22Rv1 (cell line): ENCODE results near the gene TMEM40.
A peak's percentile ranks its signal among the peaks of the same experiment; 100 is the strongest.
"Not testable (repeated sequence)": the region's sequence is repeated elsewhere in the genome, so short reads cannot be mapped to it uniquely, and the experiment has no call there.

Source experiments
- H3K27ac ChIP-seq: fragments of 450-650 bp; 2 replicates; pipeline ENCODE4 v1.5.1; 2017
- ZFX ChIP-seq: fragments of 450-650 bp; IDR thresholded peaks from 2 replicates; pipeline ENCODE4 v1.6.1; 2017; ENCODE audit warnings: antibody characterized with exemption, borderline replicate concordance
- TF ChIP-seq, protein P1 (sequence below): fragments of 450-650 bp; IDR thresholded peaks from 2 replicates; pipeline ENCODE4 v1.5.1; 2017; ENCODE audit warnings: mild to moderate bottlenecking

TMEM40 gene

DNA sequence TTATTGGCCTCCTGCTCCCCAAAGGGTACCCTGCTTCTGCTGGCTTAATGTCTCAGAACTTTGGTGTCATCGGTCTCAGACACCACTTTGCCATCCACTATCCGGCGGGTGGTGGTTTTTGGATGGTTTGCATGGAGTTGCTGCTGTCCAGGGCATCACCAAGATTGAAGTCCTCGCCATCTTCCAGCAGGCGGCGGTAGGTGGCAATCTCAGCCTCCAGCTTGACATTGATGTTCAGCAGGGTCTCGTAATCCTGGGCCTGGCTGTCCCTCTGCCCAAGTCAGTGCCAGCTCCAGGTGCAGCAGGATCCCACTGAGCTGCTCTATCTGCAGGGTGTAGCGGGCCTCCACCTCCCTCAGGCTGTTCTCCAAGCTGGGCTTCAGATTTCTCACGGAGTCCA lies 28.3 kb upstream of the TMEM40 start:
- TF ChIP-seq, protein P1, sequence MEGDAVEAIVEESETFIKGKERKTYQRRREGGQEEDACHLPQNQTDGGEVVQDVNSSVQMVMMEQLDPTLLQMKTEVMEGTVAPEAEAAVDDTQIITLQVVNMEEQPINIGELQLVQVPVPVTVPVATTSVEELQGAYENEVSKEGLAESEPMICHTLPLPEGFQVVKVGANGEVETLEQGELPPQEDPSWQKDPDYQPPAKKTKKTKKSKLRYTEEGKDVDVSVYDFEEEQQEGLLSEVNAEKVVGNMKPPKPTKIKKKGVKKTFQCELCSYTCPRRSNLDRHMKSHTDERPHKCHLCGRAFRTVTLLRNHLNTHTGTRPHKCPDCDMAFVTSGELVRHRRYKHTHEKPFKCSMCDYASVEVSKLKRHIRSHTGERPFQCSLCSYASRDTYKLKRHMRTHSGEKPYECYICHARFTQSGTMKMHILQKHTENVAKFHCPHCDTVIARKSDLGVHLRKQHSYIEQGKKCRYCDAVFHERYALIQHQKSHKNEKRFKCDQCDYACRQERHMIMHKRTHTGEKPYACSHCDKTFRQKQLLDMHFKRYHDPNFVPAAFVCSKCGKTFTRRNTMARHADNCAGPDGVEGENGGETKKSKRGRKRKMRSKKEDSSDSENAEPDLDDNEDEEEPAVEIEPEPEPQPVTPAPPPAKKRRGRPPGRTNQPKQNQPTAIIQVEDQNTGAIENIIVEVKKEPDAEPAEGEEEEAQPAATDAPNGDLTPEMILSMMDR: peak; percentile 29
- H3K27ac ChIP-seq: not testable (repeated sequence)

- TF ChIP-seq, protein P1: no peak
- TF ChIP-seq ZFX: no peak
- no peak overlapping the region for H3K27ac ChIP-seq
Observed at GRCh38 chr3:12785096-12785495, 26.0 kb upstream of the TMEM40 start.

DNA sequence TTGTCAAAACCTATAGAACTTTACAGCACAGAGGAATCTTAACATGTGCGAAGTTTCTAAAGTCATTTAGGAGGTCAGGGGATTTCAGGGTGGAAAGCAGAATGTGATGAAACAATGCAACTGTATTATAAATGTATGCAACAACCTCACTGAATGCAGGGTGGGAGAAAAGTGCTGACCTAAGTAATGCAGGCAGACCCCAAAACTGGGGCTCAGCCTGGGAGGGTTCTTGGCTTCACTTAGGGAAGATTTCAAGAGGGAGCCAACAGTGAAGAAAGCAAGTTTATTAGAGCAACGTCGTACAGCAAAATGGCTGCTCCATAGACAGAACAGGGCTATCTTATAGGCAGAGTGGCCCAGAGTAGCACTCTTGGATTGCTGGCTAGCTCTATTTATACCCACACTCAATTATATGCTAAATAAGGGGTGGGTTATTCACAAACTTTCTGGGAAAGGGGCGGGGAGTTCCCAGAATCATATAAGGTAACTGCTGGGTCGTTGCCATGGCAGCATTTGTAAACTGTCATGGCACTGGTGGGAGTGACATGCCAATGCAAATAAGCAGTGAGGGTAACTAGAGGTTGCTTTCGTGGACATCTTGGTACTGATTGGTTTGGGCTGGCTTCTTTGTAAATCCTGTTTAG lies 23.2 kb upstream of the TMEM40 start:
- no peak for TF ChIP-seq ZFX
- TF ChIP-seq, protein P1: no peak
- H3K27ac ChIP-seq: 0 out of 2 replicates have a peak overlapping the region, but pooled peaks have one; percentile 25

- no peak for TF ChIP-seq ZFX
- no peak overlapping the region for H3K27ac ChIP-seq
Observed at GRCh38 chr3:12780751-12781150, 21.7 kb upstream of the TMEM40 start.

DNA sequence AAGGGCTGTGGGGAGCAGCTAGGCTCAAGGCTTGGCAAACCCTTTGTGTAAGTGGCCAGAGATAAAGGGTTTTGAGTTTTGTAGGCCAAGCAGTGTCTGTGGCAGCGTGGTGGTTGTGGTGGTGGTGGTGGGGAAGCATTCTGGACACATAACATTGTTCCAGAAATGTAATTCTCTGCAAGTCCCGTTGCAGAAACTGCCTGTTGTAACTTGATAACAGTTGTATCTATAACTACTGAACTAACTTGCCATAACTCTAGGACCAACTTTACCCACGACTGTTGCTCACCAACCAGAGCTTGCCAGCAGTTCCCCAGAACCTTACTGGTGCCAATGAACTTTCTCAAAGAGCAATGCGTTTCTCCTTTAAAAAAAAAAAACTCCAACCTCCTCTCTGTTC lies 18.1 kb upstream of the TMEM40 start:
- no peak overlapping the region for H3K27ac ChIP-seq
- TF ChIP-seq, protein P1: no peak
- no peak for TF ChIP-seq ZFX

DNA sequence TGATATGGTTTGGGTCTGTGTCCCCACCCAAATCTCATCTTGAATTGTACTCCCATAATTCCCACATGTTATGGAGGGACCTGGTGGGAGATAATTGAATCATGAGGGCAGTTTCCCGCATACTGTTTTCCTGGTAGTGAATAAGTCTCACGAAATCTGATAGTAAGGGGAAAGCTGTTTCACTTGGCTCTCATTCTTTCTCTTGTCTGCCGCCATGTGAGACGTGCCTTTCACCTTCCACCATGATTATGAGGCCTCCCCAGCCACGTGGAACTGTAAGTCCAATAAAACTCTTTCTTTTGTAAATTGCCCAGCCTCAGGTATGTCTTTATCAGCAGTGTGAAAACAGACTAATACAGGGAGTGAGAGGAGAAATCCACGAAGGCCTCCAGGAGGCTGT lies 16.9 kb upstream of the TMEM40 start:
- not testable (repeated sequence) for H3K27ac ChIP-seq

DNA sequence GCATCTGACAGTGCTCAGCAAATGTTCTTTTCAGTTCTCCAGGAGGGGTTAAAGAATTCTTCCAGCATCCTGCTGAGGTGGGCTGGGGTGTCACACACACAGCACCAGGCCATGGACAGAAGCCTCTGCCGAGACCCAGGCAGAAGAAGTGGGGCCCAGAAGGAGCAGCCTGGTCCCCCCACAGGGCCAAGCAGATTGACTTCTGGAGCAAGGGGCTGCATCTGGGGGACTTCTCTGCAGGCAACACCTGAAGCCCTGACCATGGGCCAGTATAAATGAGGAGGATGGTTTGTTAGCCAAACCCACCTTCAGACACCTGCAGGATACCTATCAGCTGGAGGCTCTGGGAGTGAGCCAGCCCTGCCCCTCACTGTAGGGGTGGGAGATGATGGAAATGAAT lies 16.2 kb upstream of the TMEM40 start:
- TF ChIP-seq ZFX: no peak
- TF ChIP-seq, protein P1: no peak
- no peak overlapping the region for H3K27ac ChIP-seq

GRCh38 chr3:12774619-12775018 lies 15.6 kb upstream of the TMEM40 start:
- H3K27ac ChIP-seq: no peak overlapping the region
- TF ChIP-seq, protein P1: no peak
- no peak for TF ChIP-seq ZFX

- no peak overlapping the region for H3K27ac ChIP-seq
- TF ChIP-seq, protein P1: no peak
- TF ChIP-seq ZFX: no peak
Observed at GRCh38 chr3:12773710-12774086, 14.6 kb upstream of the TMEM40 start.
